Measurements from ENCODE around the gene DGKZ.

DNA sequence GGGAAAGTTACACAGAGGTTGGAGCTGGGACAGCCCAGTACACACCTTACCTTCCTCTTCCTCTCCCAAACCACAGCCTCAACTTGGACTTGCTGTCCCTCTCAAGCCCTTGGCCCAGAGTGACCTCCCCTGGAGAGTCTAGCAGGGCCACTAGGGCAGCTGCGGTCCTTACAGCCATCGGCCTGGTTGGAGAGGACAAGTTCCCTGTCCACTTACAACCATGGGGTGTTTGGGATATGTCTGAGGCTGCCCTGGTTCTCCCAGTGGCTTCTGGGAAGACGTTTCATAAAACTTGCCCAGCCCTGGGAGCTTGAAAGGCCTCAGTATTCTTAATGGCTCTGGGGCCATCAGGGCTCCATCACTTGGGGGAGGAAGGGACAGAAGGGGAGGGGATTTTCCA, 13.1 kb upstream of the DGKZ start:
- no peak for TF ChIP-seq ZNF20 (CRISPR knock-in tag; IDR thresholded peaks at IDR 0.05)
- TF ChIP-seq EP300 (IDR thresholded peaks at IDR 0.05; ENCODE audit: low read depth in 2 of 2, low read length in 2 of 2), result no peak
- no peak for TF ChIP-seq EP300 (CRISPR knock-in tag; IDR thresholded peaks at IDR 0.05; ENCODE audit: borderline replicate concordance)
- no peak for TF ChIP-seq ZNF530 (CRISPR knock-in tag; IDR thresholded peaks at IDR 0.05; ENCODE audit: low read depth)
- no peak for TF ChIP-seq ZFP41 (CRISPR knock-in tag; IDR thresholded peaks at IDR 0.05; ENCODE audit: borderline replicate concordance)
- TF ChIP-seq SMAD9 (CRISPR knock-in tag; IDR thresholded peaks at IDR 0.05), result no peak
- TF ChIP-seq ZKSCAN8 (CRISPR knock-in tag; IDR thresholded peaks at IDR 0.05; ENCODE audit: borderline replicate concordance), result no peak
- TF ChIP-seq EHMT2 (IDR thresholded peaks at IDR 0.05; ENCODE audit: borderline replicate concordance, low read depth, low read length), result no peak
- no peak for TF ChIP-seq NFE2L1 (CRISPR knock-in tag; IDR thresholded peaks at IDR 0.05; ENCODE audit: borderline replicate concordance)
- TF ChIP-seq, protein P1, sequence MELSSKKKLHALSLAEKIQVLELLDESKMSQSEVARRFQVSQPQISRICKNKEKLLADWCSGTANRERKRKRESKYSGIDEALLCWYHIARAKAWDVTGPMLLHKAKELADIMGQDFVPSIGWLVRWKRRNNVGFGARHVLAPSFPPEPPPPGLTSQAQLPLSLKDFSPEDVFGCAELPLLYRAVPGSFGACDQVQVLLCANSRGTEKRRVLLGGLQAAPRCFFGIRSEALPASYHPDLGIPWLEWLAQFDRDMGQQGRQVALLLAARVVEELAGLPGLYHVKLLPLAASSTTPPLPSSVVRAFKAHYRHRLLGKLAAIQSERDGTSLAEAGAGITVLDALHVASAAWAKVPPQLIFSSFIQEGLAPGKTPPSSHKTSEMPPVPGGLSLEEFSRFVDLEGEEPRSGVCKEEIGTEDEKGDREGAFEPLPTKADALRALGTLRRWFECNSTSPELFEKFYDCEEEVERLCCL (CRISPR knock-in tag; IDR thresholded peaks at IDR 0.05; ENCODE audit: borderline replicate concordance), result no peak
- no peak for TF ChIP-seq YY1 (IDR thresholded peaks at IDR 0.05; ENCODE audit: insufficient read depth, insufficient replicate concordance, low read depth, low read length)

Measured in HepG2 (cell line).